Measurements from ENCODE around the gene ACSS1.

Gene ACSS1

GRCh38 chr20:24970030-24970553, 87.8 kb downstream of the ACSS1 start:
- no peak for DNase-seq

- no peak for DNase-seq
Measured at GRCh38 chr20:24969186-24970029, 88.5 kb downstream of the ACSS1 start.

- no peak for DNase-seq
Measured at GRCh38 chr20:24968278-24968800, 89.6 kb downstream of the ACSS1 start.

- no peak for DNase-seq
Measured at GRCh38 chr20:24966317-24967012, 91.5 kb downstream of the ACSS1 start.

- DNase-seq: no peak
Measured at GRCh38 chr20:24965065-24965919, 92.6 kb downstream of the ACSS1 start.

GRCh38 chr20:24964506-24964840, 93.5 kb downstream of the ACSS1 start:
- peak; percentile 53 for DNase-seq

GRCh38 chr20:24963672-24964505, 94.0 kb downstream of the ACSS1 start:
- no peak for DNase-seq

GRCh38 chr20:24962510-24962909, 95.4 kb downstream of the ACSS1 start:
- DNase-seq: no peak

GRCh38 chr20:24962182-24962492, 95.8 kb downstream of the ACSS1 start:
- no peak for DNase-seq

GRCh38 chr20:24961384-24962181, 96.4 kb downstream of the ACSS1 start:
- no peak for DNase-seq

- no peak for DNase-seq
Measured at GRCh38 chr20:24960861-24961260, 97.1 kb downstream of the ACSS1 start.

GRCh38 chr20:24960302-24960801, 97.6 kb downstream of the ACSS1 start:
- DNase-seq: no peak

GRCh38 chr20:24959591-24960301, 98.2 kb downstream of the ACSS1 start:
- no peak for DNase-seq

GRCh38 chr20:24958506-24959385, 99.2 kb downstream of the ACSS1 start:
- DNase-seq: no peak

GRCh38 chr20:24957326-24958016, 100.5 kb downstream of the ACSS1 start:
- DNase-seq: no peak

All from left hindlimb (tissue), 1 donor.